Activated CD8-positive, alpha-beta memory T cell treated with anti-CD3 and anti-CD28 coated beads, Interleukin-2, amount 50 U/mL, for 1 hour (primary cell): ENCODE measurements around the gene SPTB.
"Not testable (repeated sequence)": the region's sequence is repeated elsewhere in the genome, so short reads cannot be mapped to it uniquely, and the experiment has no call there.

Experiments
- DNase-seq: peaks from one replicate; pipeline ENCODE4 v3.0.0-alpha.2; 2020; ENCODE audit errors: extremely low read depth

SPTB gene

GRCh38 chr14:64821651-64822050 is 58.1 kb downstream of the SPTB start:
- DNase-seq, result no peak

GRCh38 chr14:64818151-64818550 is 61.6 kb downstream of the SPTB start:
- no peak for DNase-seq

- DNase-seq, result no peak
These were observed 62.1 kb downstream of the SPTB start for GRCh38 chr14:64817631-64818030.

GRCh38 chr14:64816221-64816783 is 63.4 kb downstream of the SPTB start:
- no peak for DNase-seq

- no peak for DNase-seq
These were observed 64.5 kb downstream of the SPTB start for GRCh38 chr14:64815257-64815656.

- no peak for DNase-seq
These were observed 67.3 kb downstream of the SPTB start for GRCh38 chr14:64812412-64812811.

GRCh38 chr14:64811676-64812075 is 68.0 kb downstream of the SPTB start:
- DNase-seq, result no peak

GRCh38 chr14:64808449-64808848 is 71.3 kb downstream of the SPTB start:
- DNase-seq, result no peak

- no peak for DNase-seq
These were observed 72.2 kb downstream of the SPTB start for GRCh38 chr14:64807551-64807950.

GRCh38 chr14:64806862-64807495 is 72.7 kb downstream of the SPTB start:
- no peak for DNase-seq

GRCh38 chr14:64806202-64806861 is 73.4 kb downstream of the SPTB start:
- DNase-seq, result no peak

- DNase-seq, result not testable (repeated sequence)
These were observed 74.1 kb downstream of the SPTB start for GRCh38 chr14:64805646-64806045.

GRCh38 chr14:64804754-64805260 is 74.9 kb downstream of the SPTB start:
- no peak for DNase-seq

- DNase-seq, result no peak
These were observed 77.9 kb downstream of the SPTB start for GRCh38 chr14:64801800-64802199.

- no peak for DNase-seq
These were observed 78.7 kb downstream of the SPTB start for GRCh38 chr14:64801046-64801445.

- DNase-seq, result no peak
These were observed 79.7 kb downstream of the SPTB start for GRCh38 chr14:64800000-64800399.

- no peak for DNase-seq
These were observed 80.2 kb downstream of the SPTB start for GRCh38 chr14:64799555-64799954.

GRCh38 chr14:64796369-64796768 is 83.3 kb downstream of the SPTB start:
- DNase-seq, result no peak

GRCh38 chr14:64795921-64796320 is 83.8 kb downstream of the SPTB start:
- no peak for DNase-seq

GRCh38 chr14:64795211-64795610 is 84.5 kb downstream of the SPTB start:
- no peak for DNase-seq

GRCh38 chr14:64792871-64793560 is 86.7 kb downstream of the SPTB start:
- DNase-seq, result no peak

- DNase-seq, result no peak
These were observed 87.5 kb downstream of the SPTB start for GRCh38 chr14:64792231-64792630.

GRCh38 chr14:64790478-64790877 is 89.2 kb downstream of the SPTB start:
- no peak for DNase-seq
